Endothelial cell of umbilical vein (primary cell): ENCODE data around the gene ENPEP.

Source experiments
- EZH2 ChIP-seq: IDR thresholded peaks from 2 replicates; pipeline ENCODE4 v1.6.1; 2012; ENCODE audit warnings: borderline replicate concordance, low read depth, mild to moderate bottlenecking, moderate library complexity, low read length, inconsistent platforms; ENCODE audit not compliant: severe bottlenecking
- FOS ChIP-seq: IDR thresholded peaks from 2 replicates; pipeline ENCODE4 v1.6.1; 2011; ENCODE audit warnings: mild to moderate bottlenecking, low read length, moderate library complexity, borderline replicate concordance; ENCODE audit not compliant: insufficient read depth
- GATA2 ChIP-seq: IDR thresholded peaks from 2 replicates; pipeline ENCODE4 v1.7.0; 2011; ENCODE audit warnings: low read depth, mild to moderate bottlenecking, moderate library complexity, mixed read lengths, low read length; ENCODE audit not compliant: insufficient read length, insufficient read depth
- JUN ChIP-seq: IDR thresholded peaks from 2 replicates; pipeline ENCODE4 v1.6.1; 2011; ENCODE audit warnings: borderline replicate concordance, low read depth; ENCODE audit not compliant: insufficient read length, insufficient read depth
- MAX ChIP-seq: IDR thresholded peaks from 2 replicates; pipeline ENCODE4 v1.6.1; 2011; ENCODE audit not compliant: insufficient read depth, insufficient read length
- POLR2A ChIP-seq: IDR thresholded peaks from 2 replicates; pipeline ENCODE4 v1.6.1; 2012; ENCODE audit warnings: low read depth, mild to moderate bottlenecking, control low read depth, low read length
- POLR2AphosphoS5 ChIP-seq: IDR thresholded peaks from 2 replicates; pipeline ENCODE4 v1.6.1; 2012; ENCODE audit warnings: low read depth, mild to moderate bottlenecking, control low read depth, low read length, moderate library complexity; ENCODE audit not compliant: insufficient read depth
- TF ChIP-seq, protein P1 (sequence below), 2 donors: IDR thresholded peaks; 1 replicate in 1 of 2; 2 replicates in 1 of 2; pipeline ENCODE4 v1.5.1; 2011; ENCODE audit warnings: low read length in 2 of 2, mild to moderate bottlenecking in 2 of 2, moderate library complexity in 2 of 2, control low read depth in 1 of 2, inconsistent platforms in 1 of 2, low read depth in 1 of 2; ENCODE audit not compliant: insufficient read depth in 1 of 2; ENCODE audit errors: extremely low read depth in 1 of 2

- TF ChIP-seq, protein P1, sequence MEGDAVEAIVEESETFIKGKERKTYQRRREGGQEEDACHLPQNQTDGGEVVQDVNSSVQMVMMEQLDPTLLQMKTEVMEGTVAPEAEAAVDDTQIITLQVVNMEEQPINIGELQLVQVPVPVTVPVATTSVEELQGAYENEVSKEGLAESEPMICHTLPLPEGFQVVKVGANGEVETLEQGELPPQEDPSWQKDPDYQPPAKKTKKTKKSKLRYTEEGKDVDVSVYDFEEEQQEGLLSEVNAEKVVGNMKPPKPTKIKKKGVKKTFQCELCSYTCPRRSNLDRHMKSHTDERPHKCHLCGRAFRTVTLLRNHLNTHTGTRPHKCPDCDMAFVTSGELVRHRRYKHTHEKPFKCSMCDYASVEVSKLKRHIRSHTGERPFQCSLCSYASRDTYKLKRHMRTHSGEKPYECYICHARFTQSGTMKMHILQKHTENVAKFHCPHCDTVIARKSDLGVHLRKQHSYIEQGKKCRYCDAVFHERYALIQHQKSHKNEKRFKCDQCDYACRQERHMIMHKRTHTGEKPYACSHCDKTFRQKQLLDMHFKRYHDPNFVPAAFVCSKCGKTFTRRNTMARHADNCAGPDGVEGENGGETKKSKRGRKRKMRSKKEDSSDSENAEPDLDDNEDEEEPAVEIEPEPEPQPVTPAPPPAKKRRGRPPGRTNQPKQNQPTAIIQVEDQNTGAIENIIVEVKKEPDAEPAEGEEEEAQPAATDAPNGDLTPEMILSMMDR (IDR thresholded peaks at IDR 0.05; ENCODE audit: extremely low read depth in 1 of 2, insufficient read depth in 1 of 2, low read depth in 1 of 2, low read length in 2 of 2), result no peak
- TF ChIP-seq GATA2, result no peak
- no peak for TF ChIP-seq POLR2AphosphoS5
- no peak for TF ChIP-seq JUN
- TF ChIP-seq EZH2, result no peak
- TF ChIP-seq FOS, result no peak
- no peak for TF ChIP-seq POLR2A
- TF ChIP-seq MAX, result no peak
Observed at GRCh38 chr4:110543577-110543976, 67.6 kb downstream of the ENPEP start.
